A549 treated with AZD9567 at 1 μM for 4 hours (cell line): ENCODE measurements around the gene GLRX2. TPM values are rescaled to one million over a fixed set of nuclear protein-coding genes. Genes with fewer than 3 reads are reported as not detected.

Experiments
- total RNA-seq: library from RNA; stranded (reverse); fragments of 200-300 nt; extraction: Qiagen RNA extraction; gene quantifications from 5 replicates; pipeline ENCODE4 v1.2.3, GENCODE V29; 2022; ENCODE audit not compliant: insufficient read depth

The GLRX2 gene, protein sequence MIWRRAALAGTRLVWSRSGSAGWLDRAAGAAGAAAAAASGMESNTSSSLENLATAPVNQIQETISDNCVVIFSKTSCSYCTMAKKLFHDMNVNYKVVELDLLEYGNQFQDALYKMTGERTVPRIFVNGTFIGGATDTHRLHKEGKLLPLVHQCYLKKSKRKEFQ
- 35.9 to 54.8 TPM (median 50.3 TPM) in 5 replicates for total RNA-seq

DNA sequence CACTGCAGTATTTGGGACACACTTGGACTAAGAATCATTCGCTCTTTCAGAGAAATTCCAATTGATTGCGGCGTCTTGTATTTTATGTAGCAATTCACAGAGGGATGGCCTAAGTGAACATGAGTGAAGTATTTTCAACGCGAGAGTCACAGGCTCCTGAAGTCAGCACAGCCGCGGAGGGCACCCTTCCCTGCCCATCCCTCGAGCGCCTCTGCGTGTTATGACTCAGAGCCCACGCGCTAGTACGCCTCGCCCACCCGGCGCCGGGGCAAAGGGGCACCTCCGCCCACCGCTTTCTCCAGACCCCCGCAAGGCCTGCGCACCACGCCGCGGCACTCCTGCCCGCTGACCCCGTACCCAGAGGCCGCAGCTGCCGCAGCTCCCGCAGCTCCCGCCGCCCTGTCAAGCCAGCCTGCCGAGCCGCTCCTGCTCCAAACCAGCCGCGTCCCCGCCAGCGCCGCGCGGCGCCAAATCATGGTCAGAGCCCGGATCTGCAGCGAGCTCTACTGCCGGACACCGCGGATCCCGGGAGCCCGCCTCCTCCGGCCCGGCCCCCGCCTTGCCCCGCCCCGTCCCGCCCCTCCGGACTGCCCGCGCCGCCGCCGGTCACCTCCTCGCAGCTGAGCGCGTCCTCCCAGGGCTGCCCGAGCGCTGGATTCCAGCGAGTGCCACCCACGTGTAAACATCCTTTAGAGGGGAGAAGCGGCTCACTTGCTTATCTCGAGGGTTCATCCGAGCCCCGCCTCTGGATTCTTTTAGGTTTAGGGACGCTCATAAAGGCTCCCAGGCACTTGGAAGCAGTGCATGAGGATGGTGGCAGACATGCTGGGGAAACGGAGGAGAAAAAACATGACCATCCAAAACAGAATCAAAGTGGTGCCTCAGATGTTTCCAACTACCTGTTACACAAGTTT lies at the start of gene GLRX2:
TSS of gene GLRX2 (minus strand) at position 508 of the 914 bp plus-strand sequence. CDS start at position 476, 32 bp downstream.

DNA sequence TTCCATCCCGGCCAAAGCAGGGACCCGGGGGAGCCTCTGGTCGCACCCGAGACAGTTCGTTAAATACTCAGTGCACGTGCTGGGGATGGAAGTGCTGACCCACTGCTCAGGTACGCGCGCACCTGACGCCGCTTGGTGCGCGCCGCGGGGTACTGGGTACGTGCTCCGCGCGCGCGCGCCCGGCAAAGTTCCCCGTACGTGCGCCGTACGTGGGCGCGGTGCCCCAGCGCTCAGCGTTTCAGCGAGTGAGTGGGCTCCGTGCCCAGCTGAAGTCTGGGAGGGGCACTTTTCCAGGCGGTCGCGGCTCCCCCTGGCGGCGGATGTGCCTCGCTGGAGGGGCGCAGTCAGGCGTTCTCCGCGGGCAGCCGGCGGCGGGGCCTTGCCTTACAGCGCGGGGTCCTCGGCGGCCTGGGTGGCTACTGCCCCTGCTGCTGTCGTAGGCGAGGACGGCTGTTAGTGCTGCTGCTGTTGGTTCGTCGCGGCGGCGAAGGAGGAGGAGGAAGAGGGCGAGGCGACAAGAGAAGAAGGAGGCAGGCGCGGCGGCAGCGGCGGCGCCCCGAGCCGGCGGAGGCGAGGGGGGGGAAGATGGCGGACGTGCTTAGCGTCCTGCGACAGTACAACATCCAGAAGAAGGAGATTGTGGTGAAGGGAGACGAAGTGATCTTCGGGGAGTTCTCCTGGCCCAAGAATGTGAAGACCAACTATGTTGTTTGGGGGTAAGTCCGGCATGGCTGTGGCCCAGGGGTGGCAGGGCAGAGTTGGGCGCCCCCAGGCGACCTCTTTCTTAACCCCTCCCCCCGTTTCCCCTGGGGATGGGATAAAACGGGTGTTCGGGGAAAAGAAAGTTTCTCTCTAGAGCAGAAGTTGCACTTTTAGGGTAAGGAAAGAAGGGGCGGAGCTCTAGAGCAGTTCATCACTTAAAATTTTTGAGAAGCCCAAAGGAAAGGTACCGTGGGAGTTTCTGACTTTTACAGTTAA lies 16.7 kb upstream of the GLRX2 start, which contains the start of gene CDC73:
TSS of gene CDC73 (plus strand) at position 416 of the 978 bp plus-strand sequence. CDS start at position 586, 170 bp downstream.

DNA sequence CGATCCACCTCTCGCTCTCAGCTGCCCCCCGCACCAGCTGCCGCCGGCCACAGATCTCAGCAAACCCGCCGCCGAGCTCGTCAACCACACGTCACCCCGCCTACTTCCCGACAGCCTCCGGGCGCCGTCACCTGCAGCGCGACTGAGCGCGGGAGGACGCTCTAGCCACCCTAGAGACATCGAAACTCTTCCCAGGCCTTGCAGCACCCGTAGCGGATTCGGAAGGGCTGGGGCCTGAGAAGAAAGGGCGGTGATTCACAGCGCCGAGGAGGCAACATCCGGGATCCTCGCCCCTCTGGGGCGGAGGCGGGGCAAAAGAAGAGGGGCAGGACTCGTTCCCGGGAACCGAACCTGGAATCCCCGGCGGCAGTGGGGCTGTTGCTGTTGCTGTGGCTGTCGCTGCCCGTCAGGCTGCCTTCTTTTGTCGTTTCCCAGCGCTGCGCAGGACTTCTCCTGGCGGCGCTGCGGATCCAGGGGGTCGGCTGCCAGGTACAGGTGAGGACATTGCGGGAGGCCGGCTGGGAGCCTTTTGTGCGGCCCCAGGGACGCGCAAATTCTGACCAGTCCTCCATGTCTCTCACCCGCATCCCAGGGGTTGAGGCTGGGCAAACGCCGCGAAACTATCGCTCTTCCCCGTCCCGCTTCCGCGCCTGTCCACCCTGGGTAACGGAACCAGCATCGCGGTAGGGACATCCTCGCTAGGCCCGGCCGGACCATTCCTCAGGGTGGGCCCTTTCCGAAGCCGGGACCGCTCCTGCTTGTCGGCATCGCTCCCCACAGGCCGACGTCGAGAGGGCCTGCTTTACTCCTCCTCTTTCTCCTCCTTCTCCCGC lies 45.7 kb downstream of the GLRX2 start, which contains the start of the genes RO60 and UCHL5:
TSS of gene RO60 (plus strand) at position 331 of the 833 bp plus-strand sequence. CDS start 9,443 bp downstream, outside the sequence.
TSS of gene UCHL5 (minus strand) at position 79 of the 833 bp plus-strand sequence. CDS start 100 bp downstream, outside the sequence.

Other genes starting within 250 kb of the GLRX2 start
- 41.9 to 49.7 TPM (median 44.7 TPM) in 5 replicates for gene UCHL5, start 46.1 kb downstream of the GLRX2 start, total RNA-seq
- gene RO60, start 45.8 kb downstream of the GLRX2 start, total RNA-seq: 24.9 to 71.7 TPM (median 28.4 TPM) in 5 replicates
- gene CDC73, start 16.6 kb upstream of the GLRX2 start, total RNA-seq: 27.7 to 36.4 TPM (median 32.3 TPM) in 5 replicates
- gene B3GALT2, start 81.2 kb upstream of the GLRX2 start, total RNA-seq: not detected in 5 replicates